ENCODE measurements around the gene N4BP3.
"Not testable (repeated sequence)": the region's sequence is repeated elsewhere in the genome, so short reads cannot be mapped to it uniquely, and the experiment has no call there.

The N4BP3 gene

GRCh38 chr5:178113141-178113787 is at the start of gene N4BP3:
Gene N4BP3, plus strand, starts transcription at chr5:178113532. Its CDS starts 6,052 bp downstream, at chr5:178119584.
- DNase-seq = no peak

GRCh38 chr5:178067755-178068154 is 45.6 kb upstream of the N4BP3 start:
- DNase-seq = no peak

GRCh38 chr5:178068293-178068692 is 45.0 kb upstream of the N4BP3 start:
- DNase-seq = no peak

GRCh38 chr5:178069909-178070308 is 43.4 kb upstream of the N4BP3 start:
- no peak for DNase-seq

GRCh38 chr5:178071108-178071507 is 42.2 kb upstream of the N4BP3 start:
- DNase-seq = no peak

GRCh38 chr5:178072749-178073148 is 40.6 kb upstream of the N4BP3 start:
- no peak for DNase-seq

- DNase-seq = no peak
Measured at GRCh38 chr5:178074266-178074952, 38.9 kb upstream of the N4BP3 start.

- not testable (repeated sequence) for DNase-seq
Measured at GRCh38 chr5:178076965-178077364, 36.4 kb upstream of the N4BP3 start.

GRCh38 chr5:178077751-178078150 is 35.6 kb upstream of the N4BP3 start:
- DNase-seq = no peak

- DNase-seq = no peak
Measured at GRCh38 chr5:178078197-178079010, 34.9 kb upstream of the N4BP3 start.

GRCh38 chr5:178080056-178080455 is 33.3 kb upstream of the N4BP3 start:
- no peak for DNase-seq

GRCh38 chr5:178080618-178081410 is 32.5 kb upstream of the N4BP3 start:
- DNase-seq = no peak

GRCh38 chr5:178081571-178082243 is 31.6 kb upstream of the N4BP3 start:
- no peak for DNase-seq

- DNase-seq = no peak
Measured at GRCh38 chr5:178083922-178084321, 29.4 kb upstream of the N4BP3 start.

- no peak for DNase-seq
Measured at GRCh38 chr5:178085316-178085715, 28.0 kb upstream of the N4BP3 start.

- no peak for DNase-seq
Measured at GRCh38 chr5:178086266-178086665, 27.1 kb upstream of the N4BP3 start.

- not testable (repeated sequence) for DNase-seq
Measured at GRCh38 chr5:178087199-178087598, 26.1 kb upstream of the N4BP3 start.

- no peak for DNase-seq
Measured at GRCh38 chr5:178090856-178091255, 22.5 kb upstream of the N4BP3 start.

GRCh38 chr5:178093134-178093533 is 20.2 kb upstream of the N4BP3 start:
- DNase-seq = no peak

GRCh38 chr5:178094345-178094744 is 19.0 kb upstream of the N4BP3 start:
- DNase-seq = no peak

GRCh38 chr5:178098685-178099084 is 14.6 kb upstream of the N4BP3 start:
- no peak for DNase-seq

GRCh38 chr5:178103612-178104011 is 9.7 kb upstream of the N4BP3 start:
- no peak for DNase-seq
